ENCODE results near the gene CNIH1.
"Not testable (repeated sequence)": the region's sequence is repeated elsewhere in the genome, so short reads cannot be mapped to it uniquely, and the experiment has no call there.

Gene CNIH1

DNA sequence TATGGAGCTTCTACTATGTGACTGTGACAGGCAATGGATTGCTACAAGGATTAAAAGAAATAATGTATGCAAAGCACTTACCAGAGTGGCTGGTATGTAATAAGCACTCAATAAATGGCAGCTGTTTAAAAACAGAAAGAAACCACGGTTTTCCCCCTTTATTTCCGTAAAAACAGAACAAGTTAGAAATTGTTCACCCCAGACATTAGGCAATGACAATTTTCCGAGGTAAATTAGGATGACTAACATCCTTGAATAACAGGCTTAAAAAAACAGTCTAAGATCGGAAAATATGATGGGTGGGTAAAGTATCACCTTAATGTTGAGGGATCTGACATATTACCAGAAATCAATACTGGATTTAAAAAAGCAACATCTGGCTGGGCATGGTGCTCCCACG lies 20.9 kb upstream of the CNIH1 start:
- Histone ChIP-seq H4K20me1 (ENCODE audit: insufficient read depth, low read length) (no peaks in the 10 kb centered on the region), H3K4me2 (ENCODE audit: low read depth, low read length) (no peak overlapping the region), H3K27ac (ENCODE audit: low read length) (no peak overlapping the region), H3K9me2 (replicated peaks; ENCODE audit: insufficient read depth, low read length) (no peaks in the 10 kb centered on the region), H3F3A (ENCODE audit: insufficient read depth, low read length) (no peaks in the 10 kb centered on the region), H3K9ac (ENCODE audit: low read length) (no peak overlapping the region), H3K79me2 (ENCODE audit: low read length) (no peaks in the 10 kb centered on the region), H3K27me3 (replicated peaks; ENCODE audit: insufficient read depth, low read length) (no peaks in the 10 kb centered on the region), H3K4me3 (ENCODE audit: low read length) (no peak overlapping the region), H3K4me1 (ENCODE audit: low read length) (no peaks in the 10 kb centered on the region), H3K36me3 (replicated peaks; ENCODE audit: insufficient read depth, low read length) (no peaks in the 10 kb centered on the region), H2AFZ (ENCODE audit: low read length) (no peak overlapping the region), H3K9me3 (replicated peaks; ENCODE audit: insufficient read depth, low read length) (no peaks in the 10 kb centered on the region)
- DNase-seq, result no peak
- TF ChIP-seq EZH2phosphoT487 (IDR thresholded peaks at IDR 0.05; ENCODE audit: low read length), result no peak
- TF ChIP-seq EZH2 (optimal IDR thresholded peaks at IDR 0.05; ENCODE audit: low read depth, low read length), result no peak
- TF ChIP-seq, protein P1, sequence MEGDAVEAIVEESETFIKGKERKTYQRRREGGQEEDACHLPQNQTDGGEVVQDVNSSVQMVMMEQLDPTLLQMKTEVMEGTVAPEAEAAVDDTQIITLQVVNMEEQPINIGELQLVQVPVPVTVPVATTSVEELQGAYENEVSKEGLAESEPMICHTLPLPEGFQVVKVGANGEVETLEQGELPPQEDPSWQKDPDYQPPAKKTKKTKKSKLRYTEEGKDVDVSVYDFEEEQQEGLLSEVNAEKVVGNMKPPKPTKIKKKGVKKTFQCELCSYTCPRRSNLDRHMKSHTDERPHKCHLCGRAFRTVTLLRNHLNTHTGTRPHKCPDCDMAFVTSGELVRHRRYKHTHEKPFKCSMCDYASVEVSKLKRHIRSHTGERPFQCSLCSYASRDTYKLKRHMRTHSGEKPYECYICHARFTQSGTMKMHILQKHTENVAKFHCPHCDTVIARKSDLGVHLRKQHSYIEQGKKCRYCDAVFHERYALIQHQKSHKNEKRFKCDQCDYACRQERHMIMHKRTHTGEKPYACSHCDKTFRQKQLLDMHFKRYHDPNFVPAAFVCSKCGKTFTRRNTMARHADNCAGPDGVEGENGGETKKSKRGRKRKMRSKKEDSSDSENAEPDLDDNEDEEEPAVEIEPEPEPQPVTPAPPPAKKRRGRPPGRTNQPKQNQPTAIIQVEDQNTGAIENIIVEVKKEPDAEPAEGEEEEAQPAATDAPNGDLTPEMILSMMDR (IDR thresholded peaks at IDR 0.05; ENCODE audit: low read length), result no peak

DNA sequence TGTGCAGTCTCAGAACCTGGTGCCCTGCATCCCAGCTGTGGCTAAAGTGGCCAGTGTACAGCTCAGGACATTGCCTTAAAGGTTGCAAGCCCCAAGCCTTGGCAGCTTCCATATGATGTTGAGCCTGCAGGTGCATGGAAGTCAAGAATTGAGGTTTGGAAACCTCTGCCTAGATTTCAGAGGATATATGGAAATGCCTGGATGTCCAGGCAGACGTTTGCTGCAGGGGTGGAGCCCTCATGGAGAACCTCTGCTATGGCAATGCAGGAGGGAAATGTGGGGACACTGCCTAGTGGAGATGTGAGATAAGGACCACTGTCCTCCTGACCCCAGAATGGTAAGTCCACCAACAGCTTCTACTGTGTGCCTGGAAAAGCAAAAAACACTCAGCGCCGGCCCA lies 17.9 kb upstream of the CNIH1 start:
- Histone ChIP-seq H3K4me2 (ENCODE audit: low read depth, low read length) (no peak overlapping the region), H3K27me3 (replicated peaks; ENCODE audit: insufficient read depth, low read length) (no peaks in the 10 kb centered on the region), H3K36me3 (replicated peaks; ENCODE audit: insufficient read depth, low read length) (no peaks in the 10 kb centered on the region), H3K27ac (ENCODE audit: low read length) (no peak overlapping the region), H3F3A (ENCODE audit: insufficient read depth, low read length) (no peaks in the 10 kb centered on the region), H3K9me2 (replicated peaks; ENCODE audit: insufficient read depth, low read length) (no peaks in the 10 kb centered on the region), H4K20me1 (ENCODE audit: insufficient read depth, low read length) (no peaks in the 10 kb centered on the region), H3K9ac (ENCODE audit: low read length) (no peak overlapping the region), H3K9me3 (replicated peaks; ENCODE audit: insufficient read depth, low read length) (no peaks in the 10 kb centered on the region), H3K4me1 (ENCODE audit: low read length) (no peaks in the 10 kb centered on the region), H2AFZ (ENCODE audit: low read length) (no peak overlapping the region), H3K79me2 (ENCODE audit: low read length) (no peaks in the 10 kb centered on the region), H3K4me3 (ENCODE audit: low read length) (no peak overlapping the region)
- no peak for DNase-seq
- TF ChIP-seq EZH2 (optimal IDR thresholded peaks at IDR 0.05; ENCODE audit: low read depth, low read length) (no peak), EZH2phosphoT487 (IDR thresholded peaks at IDR 0.05; ENCODE audit: low read length) (no peak)
- TF ChIP-seq, protein P1 (IDR thresholded peaks at IDR 0.05; ENCODE audit: low read length), result no peak

DNA sequence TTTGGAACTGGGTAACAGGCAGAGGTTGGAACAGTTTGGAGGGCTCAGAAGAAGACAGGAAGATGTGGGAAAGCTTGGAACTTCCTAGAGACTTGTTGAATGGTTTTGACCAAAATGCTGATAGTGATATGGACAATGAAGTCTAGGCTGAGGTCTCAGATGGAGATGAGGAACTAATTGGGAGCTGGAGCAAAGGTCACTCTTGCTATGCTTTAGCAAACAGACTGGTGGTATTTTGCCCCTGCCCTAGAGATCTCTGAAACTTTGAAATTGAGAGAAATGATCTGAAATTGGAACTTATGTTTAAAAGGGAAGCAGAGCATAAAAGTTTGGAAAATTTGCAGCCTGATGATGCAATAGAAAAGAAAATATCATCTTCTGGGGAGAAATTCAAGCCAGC lies 17.4 kb upstream of the CNIH1 start:
- H3K27ac ChIP-seq (ENCODE audit: low read length); H3K79me2 ChIP-seq (ENCODE audit: low read length); H3K27me3 ChIP-seq (replicated peaks; ENCODE audit: insufficient read depth, low read length); H4K20me1 ChIP-seq (ENCODE audit: insufficient read depth, low read length); H2AFZ ChIP-seq (ENCODE audit: low read length); H3K9ac ChIP-seq (ENCODE audit: low read length); H3K4me2 ChIP-seq (ENCODE audit: low read depth, low read length); H3K9me2 ChIP-seq (replicated peaks; ENCODE audit: insufficient read depth, low read length); H3K9me3 ChIP-seq (replicated peaks; ENCODE audit: insufficient read depth, low read length); H3K4me3 ChIP-seq (ENCODE audit: low read length); H3K4me1 ChIP-seq (ENCODE audit: low read length); DNase-seq; H3K36me3 ChIP-seq (replicated peaks; ENCODE audit: insufficient read depth, low read length); H3F3A ChIP-seq (ENCODE audit: insufficient read depth, low read length): not testable (repeated sequence)

DNA sequence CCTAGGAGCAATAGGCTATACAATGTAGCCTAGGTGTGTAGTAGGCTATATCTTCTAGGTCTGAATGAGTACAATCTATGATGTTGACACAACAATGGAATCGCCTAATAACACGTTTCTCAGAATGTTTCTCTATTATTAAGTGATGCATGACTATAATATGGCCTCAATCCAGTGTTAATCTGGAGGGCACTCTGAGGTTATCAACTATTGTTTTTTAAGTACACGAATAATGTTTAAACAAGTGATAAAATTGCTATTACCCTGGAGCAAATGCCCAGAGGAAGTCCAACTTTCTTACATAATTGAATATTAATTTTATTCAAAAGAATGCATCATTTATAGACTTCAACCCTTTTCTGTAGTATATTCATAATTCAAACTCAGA lies 16.4 kb upstream of the CNIH1 start:
- DNase-seq, result no peak
- no peaks in the 10 kb centered on the region for H3K27me3 ChIP-seq (replicated peaks; ENCODE audit: insufficient read depth, low read length)
- no peaks in the 10 kb centered on the region for H3K9me3 ChIP-seq (replicated peaks; ENCODE audit: insufficient read depth, low read length)
- no peak overlapping the region for H3K4me3 ChIP-seq (ENCODE audit: low read length)
- no peaks in the 10 kb centered on the region for H3K36me3 ChIP-seq (replicated peaks; ENCODE audit: insufficient read depth, low read length)
- no peaks in the 10 kb centered on the region for H4K20me1 ChIP-seq (ENCODE audit: insufficient read depth, low read length)
- H2AFZ ChIP-seq (ENCODE audit: low read length), result no peak overlapping the region
- no peaks in the 10 kb centered on the region for H3K79me2 ChIP-seq (ENCODE audit: low read length)
- H3K4me2 ChIP-seq (ENCODE audit: low read depth, low read length), result no peak overlapping the region
- no peaks in the 10 kb centered on the region for H3K4me1 ChIP-seq (ENCODE audit: low read length)
- TF ChIP-seq EZH2 (optimal IDR thresholded peaks at IDR 0.05; ENCODE audit: low read depth, low read length) (no peak), EZH2phosphoT487 (IDR thresholded peaks at IDR 0.05; ENCODE audit: low read length) (no peak)
- TF ChIP-seq, protein P1 (IDR thresholded peaks at IDR 0.05; ENCODE audit: low read length), result no peak
- no peaks in the 10 kb centered on the region for H3K9me2 ChIP-seq (replicated peaks; ENCODE audit: insufficient read depth, low read length)
- H3K9ac ChIP-seq (ENCODE audit: low read length), result no peak overlapping the region
- no peaks in the 10 kb centered on the region for H3F3A ChIP-seq (ENCODE audit: insufficient read depth, low read length)
- no peak overlapping the region for H3K27ac ChIP-seq (ENCODE audit: low read length)

DNA sequence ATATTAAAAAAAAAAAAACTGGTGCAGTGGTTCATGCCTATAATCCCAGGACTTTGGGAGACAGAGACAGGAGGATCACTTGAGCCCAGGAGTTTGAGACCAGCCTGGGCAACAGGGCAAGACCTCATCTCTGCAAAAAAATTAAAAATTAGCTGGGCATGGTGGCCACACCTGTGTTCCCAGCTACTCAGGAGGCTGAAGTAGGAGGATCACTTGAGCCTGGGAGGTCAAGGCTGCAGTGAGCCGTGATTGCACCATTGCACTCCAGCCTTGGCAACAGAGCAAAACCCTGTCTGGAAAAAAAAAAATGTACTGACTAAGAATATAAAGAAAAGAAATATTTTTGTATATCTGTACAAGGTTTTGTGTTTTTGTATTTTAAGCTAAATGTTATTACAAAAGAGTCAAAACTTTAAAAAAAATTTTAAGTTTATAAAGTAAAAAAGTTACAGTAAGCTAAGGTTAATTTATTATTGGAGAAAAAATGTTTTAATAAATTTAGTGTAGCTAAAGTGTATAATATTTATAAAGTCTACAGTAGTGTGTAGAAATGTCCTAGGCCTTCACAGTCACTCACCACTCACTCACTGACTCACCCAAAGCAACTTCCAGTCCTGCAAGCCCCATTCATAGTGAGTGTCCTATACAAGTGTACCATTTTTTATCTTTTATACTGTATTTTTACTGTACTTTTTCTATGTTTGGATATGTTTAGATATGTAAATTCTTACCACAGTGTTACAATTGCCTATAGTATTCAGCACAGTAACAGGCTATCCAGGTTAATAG lies 15.8 kb upstream of the CNIH1 start:
- not testable (repeated sequence) for H3K27me3 ChIP-seq (replicated peaks; ENCODE audit: insufficient read depth, low read length); H4K20me1 ChIP-seq (ENCODE audit: insufficient read depth, low read length); H3K4me1 ChIP-seq (ENCODE audit: low read length); H3K9me3 ChIP-seq (replicated peaks; ENCODE audit: insufficient read depth, low read length); H3K79me2 ChIP-seq (ENCODE audit: low read length); H3K9me2 ChIP-seq (replicated peaks; ENCODE audit: insufficient read depth, low read length); H3K27ac ChIP-seq (ENCODE audit: low read length); DNase-seq; H3K4me3 ChIP-seq (ENCODE audit: low read length); H3F3A ChIP-seq (ENCODE audit: insufficient read depth, low read length); H2AFZ ChIP-seq (ENCODE audit: low read length); H3K36me3 ChIP-seq (replicated peaks; ENCODE audit: insufficient read depth, low read length); H3K4me2 ChIP-seq (ENCODE audit: low read depth, low read length); H3K9ac ChIP-seq (ENCODE audit: low read length)

All from MM.1S (cell line).